ENCODE results near the gene TCP1. TPM values are rescaled to one million over a fixed set of nuclear protein-coding genes. Genes with fewer than 3 reads are reported as not detected.

The TCP1 gene
- total and polyA plus RNA-seq, 2 donors (not counting 3 experiments of a cell fraction or from before 2014, with no cell fraction given) = 168 to 302 TPM

DNA sequence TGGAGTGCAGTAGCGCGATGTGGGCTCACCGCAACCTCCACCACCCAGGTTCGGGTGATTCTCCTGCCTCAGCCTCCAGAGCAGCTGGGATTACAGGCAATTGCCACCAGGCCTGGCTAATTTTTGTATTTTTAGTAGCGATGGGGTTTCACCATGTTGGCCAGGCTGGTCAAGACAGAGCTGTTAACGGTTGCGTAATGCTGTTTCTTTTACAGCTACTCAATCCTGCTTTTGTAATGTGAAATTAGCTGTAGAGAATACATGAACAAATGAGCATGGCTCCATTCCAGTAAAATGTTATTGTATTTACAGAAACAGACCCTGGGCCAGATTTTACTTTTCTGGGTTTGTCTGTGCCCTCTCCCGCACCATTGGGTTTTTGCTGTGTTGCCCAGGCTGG lies 12.5 kb upstream of the TCP1 start:
- Histone ChIP-seq H3K4me3 (replicated peaks in 1 of 3; ENCODE audit: insufficient read depth in 1 of 3, low read depth in 1 of 3, low read length in 3 of 3) (no peak overlapping the region), H3K9ac (replicated peaks; ENCODE audit: extremely low read depth, insufficient read depth, low read length) (no peak overlapping the region), H3K9me1 (replicated peaks; ENCODE audit: control insufficient read depth, extremely low read depth, insufficient read depth, low read length) (no peaks in the 10 kb centered on the region), H3K36me3 (ENCODE audit: control insufficient read depth in 2 of 2, extremely low read depth in 1 of 2, insufficient read depth in 2 of 2, low read length in 2 of 2) (peaks cover 5% of the 10 kb centered on the region in 2 experiments), H3K27me3 (ENCODE audit: control insufficient read depth in 2 of 2, insufficient read depth in 2 of 2, low read length in 2 of 2) (no peaks in the 10 kb centered on the region), H4K20me1 (replicated peaks; ENCODE audit: control insufficient read depth, extremely low read depth, insufficient read depth, low read length) (peaks cover 2% of the 10 kb centered on the region), H3K79me2 (ENCODE audit: control insufficient read depth, insufficient read depth, low read length) (no peaks in the 10 kb centered on the region), H3K4me1 (ENCODE audit: control insufficient read depth, extremely low read depth, insufficient read depth, low read length) (no peaks in the 10 kb centered on the region), H3K9me3 (replicated peaks; ENCODE audit: control insufficient read depth, insufficient read depth, low read length) (no peaks in the 10 kb centered on the region), H3K4me2 (ENCODE audit: insufficient read depth, low read length) (no peak overlapping the region), H2AFZ (ENCODE audit: low read depth, low read length) (no peak overlapping the region), H3K27ac (ENCODE audit: insufficient read depth, low read depth, low read length) (no peak overlapping the region)
- no peak for TF ChIP-seq POLR2A (IDR thresholded peaks at IDR 0.05; ENCODE audit: low read depth, low read length)
- ChIA-PET POLR2A (no interaction called here), CTCF (no interaction called here)
- FAIRE-seq (no peak), DNase-seq (ENCODE audit: low read depth, low spot score) (no peak)
- BruUV-seq (replicated peaks) = no TSS peak
- dilution Hi-C loops (cut with MboI; ENCODE audit: extremely low pct_ligation_motif_present, low sequenced_read_pairs) (no loop called here), intact Hi-C loops (cut with micrococcal nuclease) (no loop called here)

DNA sequence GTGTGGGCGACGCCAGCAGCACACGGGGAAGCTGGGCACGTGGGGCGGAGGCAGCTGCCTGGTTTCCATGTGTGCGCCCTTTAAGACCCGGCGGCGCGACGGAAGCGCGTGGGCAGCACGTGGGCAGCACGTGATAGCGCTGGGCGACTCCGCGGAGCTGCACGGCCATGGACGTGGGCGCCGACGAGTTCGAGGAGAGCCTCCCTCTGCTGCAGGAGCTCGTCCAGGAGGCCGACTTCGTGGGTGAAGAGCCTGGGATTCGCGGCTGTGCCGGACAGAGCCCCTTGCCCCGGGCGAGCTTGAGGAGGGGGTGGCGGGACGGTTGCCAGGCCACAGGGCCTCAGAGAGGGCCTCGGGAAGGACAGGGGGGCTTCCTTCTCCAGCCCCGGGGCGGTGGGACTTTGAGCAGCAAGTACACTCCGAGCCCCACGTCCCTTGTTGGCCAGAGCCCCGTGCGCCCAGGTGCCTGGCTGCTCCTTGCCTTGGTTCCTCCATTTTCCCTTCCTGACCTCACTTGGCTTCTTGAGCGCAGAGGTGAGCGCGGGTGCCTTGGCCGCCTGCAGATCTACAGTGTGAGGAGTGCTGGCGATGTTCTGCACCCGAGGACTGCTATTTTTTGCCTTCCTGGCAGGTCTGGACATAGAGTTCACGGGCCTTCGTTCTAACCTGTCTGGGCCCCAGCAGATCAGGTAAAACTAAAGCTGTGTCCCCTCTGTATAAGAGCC lies 10.9 kb upstream of the TCP1 start, which contains the start of gene PNLDC1:
Gene PNLDC1, plus strand, starts transcription at position 136 of the 725 bp plus-strand sequence. Its CDS starts 32 bp downstream, at position 168.
- H4K20me1 ChIP-seq (replicated peaks; ENCODE audit: control insufficient read depth, extremely low read depth, insufficient read depth, low read length) = peaks cover 2% of the 10 kb centered on the region
- H3K79me2 ChIP-seq (ENCODE audit: control insufficient read depth, insufficient read depth, low read length) = peaks cover 4% of the 10 kb centered on the region
- no peak within 1 kb of the TSS for H3K27ac ChIP-seq (ENCODE audit: insufficient read depth, low read depth, low read length)
- H3K4me2 ChIP-seq (ENCODE audit: insufficient read depth, low read length) = no peak within 1 kb of the TSS
- no peaks in the 10 kb centered on the region for H3K27me3 ChIP-seq (ENCODE audit: control insufficient read depth in 2 of 2, insufficient read depth in 2 of 2, low read length in 2 of 2)
- BruUV-seq (replicated peaks) = no TSS peak
- ChIA-PET CTCF (interaction anchor here (1.2 kb wide), 1 partner anchor 145 kb away, joined by 4 read pairs; no protein-coding TSS in a partner anchor), POLR2A (no interaction called here)
- H3K36me3 ChIP-seq (ENCODE audit: control insufficient read depth in 2 of 2, extremely low read depth in 1 of 2, insufficient read depth in 2 of 2, low read length in 2 of 2) = peaks cover 5 to 10% of the 10 kb centered on the region in 2 experiments
- no peak within 1 kb of the TSS for H3K4me3 ChIP-seq (replicated peaks in 1 of 3; ENCODE audit: insufficient read depth in 1 of 3, low read depth in 1 of 3, low read length in 3 of 3)
- no peaks in the 10 kb centered on the region for H3K9me1 ChIP-seq (replicated peaks; ENCODE audit: control insufficient read depth, extremely low read depth, insufficient read depth, low read length)
- intact Hi-C loops (cut with micrococcal nuclease) (no loop called here), dilution Hi-C loops (cut with MboI; ENCODE audit: extremely low pct_ligation_motif_present, low sequenced_read_pairs) (no loop called here)
- FAIRE-seq (no peak), DNase-seq (ENCODE audit: low read depth, low spot score) (no peak)
- H3K9me3 ChIP-seq (replicated peaks; ENCODE audit: control insufficient read depth, insufficient read depth, low read length) = no peaks in the 10 kb centered on the region
- H2AFZ ChIP-seq (ENCODE audit: low read depth, low read length) = no peak within 1 kb of the TSS
- no peak within 1 kb of the TSS for H3K9ac ChIP-seq (replicated peaks; ENCODE audit: extremely low read depth, insufficient read depth, low read length)
- H3K4me1 ChIP-seq (ENCODE audit: control insufficient read depth, extremely low read depth, insufficient read depth, low read length) = no peaks in the 10 kb centered on the region
- no peak for TF ChIP-seq JUN (IDR thresholded peaks at IDR 0.05; ENCODE audit: borderline replicate concordance, insufficient read depth, insufficient read length, low read depth)
- TF ChIP-seq POLR2AphosphoS5 (IDR thresholded peaks at IDR 0.05; ENCODE audit: insufficient read depth, low read depth, low read length) = no peak
- TF ChIP-seq GATA2 (IDR thresholded peaks at IDR 0.05; ENCODE audit: insufficient read depth, insufficient read length, low read depth, low read length) = no peak
- TF ChIP-seq, protein P1, sequence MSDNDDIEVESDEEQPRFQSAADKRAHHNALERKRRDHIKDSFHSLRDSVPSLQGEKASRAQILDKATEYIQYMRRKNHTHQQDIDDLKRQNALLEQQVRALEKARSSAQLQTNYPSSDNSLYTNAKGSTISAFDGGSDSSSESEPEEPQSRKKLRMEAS (IDR thresholded peaks at IDR 0.05; ENCODE audit: insufficient read depth, insufficient read length) = no peak
- no peak for TF ChIP-seq POLR2A (IDR thresholded peaks at IDR 0.05; ENCODE audit: low read depth, low read length)
- TF ChIP-seq MYC (IDR thresholded peaks at IDR 0.05; ENCODE audit: low read depth, low read length) = no peak
- no peak for TF ChIP-seq EZH2 (IDR thresholded peaks at IDR 0.05; ENCODE audit: borderline replicate concordance, low read depth, low read length, severe bottlenecking)
- TF ChIP-seq FOS (IDR thresholded peaks at IDR 0.05; ENCODE audit: borderline replicate concordance, insufficient read depth, low read length) = no peak
- TF ChIP-seq, protein P2, sequence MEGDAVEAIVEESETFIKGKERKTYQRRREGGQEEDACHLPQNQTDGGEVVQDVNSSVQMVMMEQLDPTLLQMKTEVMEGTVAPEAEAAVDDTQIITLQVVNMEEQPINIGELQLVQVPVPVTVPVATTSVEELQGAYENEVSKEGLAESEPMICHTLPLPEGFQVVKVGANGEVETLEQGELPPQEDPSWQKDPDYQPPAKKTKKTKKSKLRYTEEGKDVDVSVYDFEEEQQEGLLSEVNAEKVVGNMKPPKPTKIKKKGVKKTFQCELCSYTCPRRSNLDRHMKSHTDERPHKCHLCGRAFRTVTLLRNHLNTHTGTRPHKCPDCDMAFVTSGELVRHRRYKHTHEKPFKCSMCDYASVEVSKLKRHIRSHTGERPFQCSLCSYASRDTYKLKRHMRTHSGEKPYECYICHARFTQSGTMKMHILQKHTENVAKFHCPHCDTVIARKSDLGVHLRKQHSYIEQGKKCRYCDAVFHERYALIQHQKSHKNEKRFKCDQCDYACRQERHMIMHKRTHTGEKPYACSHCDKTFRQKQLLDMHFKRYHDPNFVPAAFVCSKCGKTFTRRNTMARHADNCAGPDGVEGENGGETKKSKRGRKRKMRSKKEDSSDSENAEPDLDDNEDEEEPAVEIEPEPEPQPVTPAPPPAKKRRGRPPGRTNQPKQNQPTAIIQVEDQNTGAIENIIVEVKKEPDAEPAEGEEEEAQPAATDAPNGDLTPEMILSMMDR (IDR thresholded peaks at IDR 0.05; ENCODE audit: extremely low read depth in 1 of 2, insufficient read depth in 1 of 2, low read depth in 1 of 2, low read length in 2 of 2) = no peak
